ENCODE measurements around the gene COA1. TPM values are rescaled to one million over a fixed set of nuclear protein-coding genes. Genes with fewer than 3 reads are reported as not detected.
A peak's percentile ranks its signal among the peaks of the same experiment; 100 is the strongest.
"Not testable (repeated sequence)": the region's sequence is repeated elsewhere in the genome, so short reads cannot be mapped to it uniquely, and the experiment has no call there.

Gene COA1
- total RNA-seq, 1 donor, result 35.0 TPM

- no peak for DNase-seq (ENCODE audit: low read depth in 2 of 3, low spot score in 2 of 3)
Measured at GRCh38 chr7:43693687-43694398, 35.5 kb downstream of the COA1 start.

- DNase-seq (ENCODE audit: low read depth in 2 of 3, low spot score in 2 of 3), result no peak
Measured at GRCh38 chr7:43692582-43693373, 36.5 kb downstream of the COA1 start.

GRCh38 chr7:43691611-43692010 is 37.7 kb downstream of the COA1 start:
- no peak for DNase-seq (ENCODE audit: low read depth in 2 of 3, low spot score in 2 of 3)

- DNase-seq (ENCODE audit: low read depth in 2 of 3, low spot score in 2 of 3), result no peak
Measured at GRCh38 chr7:43689115-43689514, 40.2 kb downstream of the COA1 start.

- DNase-seq (ENCODE audit: low read depth in 2 of 3, low spot score in 2 of 3), result not testable (repeated sequence)
Measured at GRCh38 chr7:43687866-43688265, 41.5 kb downstream of the COA1 start.

GRCh38 chr7:43686991-43687390 is 42.3 kb downstream of the COA1 start:
- DNase-seq (ENCODE audit: low read depth in 2 of 3, low spot score in 2 of 3), result no peak

GRCh38 chr7:43680736-43681135 is 48.6 kb downstream of the COA1 start:
- no peak for DNase-seq (ENCODE audit: low read depth in 2 of 3, low spot score in 2 of 3)

GRCh38 chr7:43679210-43680068 is 49.9 kb downstream of the COA1 start:
- DNase-seq (ENCODE audit: low read depth in 2 of 3, low spot score in 2 of 3), result no peak

- DNase-seq (ENCODE audit: low read depth in 2 of 3, low spot score in 2 of 3), result no peak
Measured at GRCh38 chr7:43678315-43678714, 51.0 kb downstream of the COA1 start.

GRCh38 chr7:43677864-43678263 is 51.5 kb downstream of the COA1 start:
- no peak for DNase-seq (ENCODE audit: low read depth in 2 of 3, low spot score in 2 of 3)

GRCh38 chr7:43674559-43675436 is 54.5 kb downstream of the COA1 start:
- DNase-seq (ENCODE audit: low read depth in 2 of 3, low spot score in 2 of 3), result peak in 1 of 3 donors; percentile 16

GRCh38 chr7:43673243-43673976 is 55.9 kb downstream of the COA1 start:
- DNase-seq (ENCODE audit: low read depth in 2 of 3, low spot score in 2 of 3), result not testable (repeated sequence)

- no peak for DNase-seq (ENCODE audit: low read depth in 2 of 3, low spot score in 2 of 3)
Measured at GRCh38 chr7:43671521-43671920, 57.8 kb downstream of the COA1 start.

GRCh38 chr7:43669286-43670081 is 59.8 kb downstream of the COA1 start:
- DNase-seq (ENCODE audit: low read depth in 2 of 3, low spot score in 2 of 3), result peak; percentile 42 to 65 (median 48)

GRCh38 chr7:43668035-43668434 is 61.3 kb downstream of the COA1 start:
- no peak for DNase-seq (ENCODE audit: low read depth in 2 of 3, low spot score in 2 of 3)

GRCh38 chr7:43666938-43667337 is 62.4 kb downstream of the COA1 start:
- no peak for DNase-seq (ENCODE audit: low read depth in 2 of 3, low spot score in 2 of 3)

- DNase-seq (ENCODE audit: low read depth in 2 of 3, low spot score in 2 of 3), result no peak
Measured at GRCh38 chr7:43664681-43665080, 64.6 kb downstream of the COA1 start.

GRCh38 chr7:43660141-43660540 is 69.2 kb downstream of the COA1 start:
- DNase-seq (ENCODE audit: low read depth in 2 of 3, low spot score in 2 of 3), result no peak

- DNase-seq (ENCODE audit: low read depth in 2 of 3, low spot score in 2 of 3), result no peak
Measured at GRCh38 chr7:43659549-43659896, 69.8 kb downstream of the COA1 start.

All from hematopoietic multipotent progenitor cell (in vitro differentiated cells).